KOPT-K1 (cell line): ENCODE results near the gene SUSD3.
"Not testable (repeated sequence)": the region's sequence is repeated elsewhere in the genome, so short reads cannot be mapped to it uniquely, and the experiment has no call there.

Experiments used
- H3K27ac ChIP-seq: fragments of 200-600 bp; sonication (generic); 2 replicates; pipeline ENCODE4 v1.5.1; 2016; ENCODE audit warnings: antibody characterized with exemption, mild to moderate bottlenecking, low read depth, low read length; ENCODE audit not compliant: poor library complexity, severe bottlenecking
- H3K36me3 ChIP-seq: fragments of 200-600 bp; sonication (generic); 2 replicates; pipeline ENCODE4 v1.5.1; 2017; ENCODE audit warnings: antibody characterized with exemption, mild to moderate bottlenecking, low read length, moderate library complexity; ENCODE audit not compliant: insufficient read depth
- H3K9me3 ChIP-seq: fragments of 200-600 bp; sonication (generic); 2 replicates; pipeline ENCODE4 v1.5.1; 2017; ENCODE audit warnings: antibody characterized with exemption, low read length, mild to moderate bottlenecking; ENCODE audit not compliant: insufficient read depth, poor library complexity, severe bottlenecking

SUSD3 gene

DNA sequence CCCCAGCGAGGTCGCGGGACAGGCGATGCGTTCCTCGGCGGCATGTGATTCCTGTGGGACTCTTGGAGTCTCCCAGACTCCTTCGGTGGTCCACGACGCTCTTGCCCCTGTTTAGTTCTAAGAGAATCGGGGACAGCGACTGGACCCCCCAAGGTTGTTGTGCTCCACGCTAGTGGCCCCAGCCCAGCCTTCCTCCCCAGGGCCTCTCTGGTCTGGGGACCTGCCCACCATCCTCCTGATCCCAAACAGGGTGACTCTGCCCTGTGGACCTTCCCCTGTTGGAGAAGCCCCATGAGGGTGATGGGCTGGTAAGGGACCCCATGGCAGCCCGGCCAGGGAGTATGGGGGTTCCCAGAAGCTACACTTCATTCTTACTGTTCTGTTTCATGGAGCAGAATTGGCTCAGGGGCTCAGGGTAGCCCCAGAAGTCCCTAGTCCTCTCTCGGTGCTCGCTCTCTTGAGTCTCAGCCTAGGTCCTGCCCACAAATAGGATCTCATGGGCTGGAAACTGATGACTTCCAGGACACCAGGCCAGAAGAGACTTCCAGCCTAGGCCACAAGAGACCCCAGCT is 38.4 kb downstream of the SUSD3 start:
- Histone ChIP-seq H3K9me3 (no peaks in the 10 kb centered on the region), H3K36me3 (no peaks in the 10 kb centered on the region), H3K27ac (peak overlapping the region; percentile 66)

DNA sequence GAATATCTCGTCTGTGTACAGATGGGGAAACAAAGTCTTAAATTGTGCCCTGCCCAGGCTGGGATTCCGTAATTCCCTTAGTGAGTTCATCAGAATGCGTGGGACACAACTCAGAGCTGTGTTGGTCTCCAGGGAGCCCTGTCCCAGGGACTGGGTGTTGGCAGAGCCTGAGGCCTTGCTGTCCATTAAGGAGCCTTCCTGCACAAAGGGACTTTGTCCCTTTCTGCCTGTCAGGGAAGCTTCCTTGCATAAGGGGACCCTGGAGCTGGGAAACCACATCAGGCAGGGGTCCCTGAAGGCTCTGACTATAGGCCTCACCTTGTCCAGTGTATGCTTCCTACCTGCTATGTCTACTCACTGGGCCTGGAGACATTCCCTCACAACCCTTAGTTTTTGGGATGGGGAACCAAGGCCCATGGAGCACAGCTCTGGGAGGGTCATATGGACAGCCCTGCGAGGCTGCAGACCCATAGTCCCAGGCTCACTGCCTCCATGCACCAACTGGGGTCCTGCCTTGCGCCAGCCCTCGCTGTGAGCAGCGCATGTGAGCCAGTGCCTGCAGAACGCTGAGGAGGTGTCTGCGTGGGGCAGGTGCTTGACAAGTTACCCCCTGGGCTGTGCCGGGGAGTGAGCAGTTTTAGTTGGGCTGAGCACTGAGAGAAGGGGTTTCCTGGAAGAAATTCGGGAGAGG is 39.2 kb downstream of the SUSD3 start:
- no peaks in the 10 kb centered on the region for H3K36me3 ChIP-seq
- H3K27ac ChIP-seq = peak overlapping the region; percentile 66
- no peaks in the 10 kb centered on the region for H3K9me3 ChIP-seq

DNA sequence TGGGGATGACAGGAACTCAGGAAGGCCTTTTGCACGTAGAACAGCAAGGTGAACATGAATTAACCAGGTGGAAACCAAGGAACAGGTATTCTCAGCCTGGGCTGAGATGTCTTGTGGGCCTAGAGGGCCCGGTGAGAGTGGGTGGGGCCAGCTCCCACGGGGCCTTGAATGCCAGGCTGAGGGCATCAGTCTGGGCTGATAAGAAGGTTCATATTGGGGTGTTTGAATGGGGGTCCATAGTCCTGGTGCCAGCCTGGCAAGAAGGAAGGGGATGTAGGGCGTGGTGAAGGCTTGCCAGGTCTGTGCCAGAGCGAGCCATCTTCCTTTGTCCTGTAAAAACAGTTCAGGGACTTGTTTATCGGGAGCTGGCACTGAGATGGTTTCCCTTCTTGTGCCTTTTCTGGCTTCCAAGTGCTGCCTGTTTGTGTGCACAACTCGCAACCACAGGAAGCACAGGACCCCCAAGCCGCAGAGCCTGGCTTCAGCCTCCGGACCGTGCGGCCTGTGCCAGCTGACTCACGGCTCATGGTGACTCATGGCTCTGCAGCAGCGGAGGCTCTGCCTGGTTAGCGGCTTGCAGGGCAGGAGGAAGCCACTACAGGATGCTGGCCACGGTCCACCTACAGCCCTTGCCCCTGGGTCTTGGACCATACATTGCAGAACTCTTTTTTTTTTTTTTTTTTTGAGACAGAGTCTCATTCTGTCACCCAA is 39.9 kb downstream of the SUSD3 start:
- Histone ChIP-seq H3K27ac (peak overlapping the region; percentile 21), H3K9me3 (peaks cover 5% of the 10 kb centered on the region)

DNA sequence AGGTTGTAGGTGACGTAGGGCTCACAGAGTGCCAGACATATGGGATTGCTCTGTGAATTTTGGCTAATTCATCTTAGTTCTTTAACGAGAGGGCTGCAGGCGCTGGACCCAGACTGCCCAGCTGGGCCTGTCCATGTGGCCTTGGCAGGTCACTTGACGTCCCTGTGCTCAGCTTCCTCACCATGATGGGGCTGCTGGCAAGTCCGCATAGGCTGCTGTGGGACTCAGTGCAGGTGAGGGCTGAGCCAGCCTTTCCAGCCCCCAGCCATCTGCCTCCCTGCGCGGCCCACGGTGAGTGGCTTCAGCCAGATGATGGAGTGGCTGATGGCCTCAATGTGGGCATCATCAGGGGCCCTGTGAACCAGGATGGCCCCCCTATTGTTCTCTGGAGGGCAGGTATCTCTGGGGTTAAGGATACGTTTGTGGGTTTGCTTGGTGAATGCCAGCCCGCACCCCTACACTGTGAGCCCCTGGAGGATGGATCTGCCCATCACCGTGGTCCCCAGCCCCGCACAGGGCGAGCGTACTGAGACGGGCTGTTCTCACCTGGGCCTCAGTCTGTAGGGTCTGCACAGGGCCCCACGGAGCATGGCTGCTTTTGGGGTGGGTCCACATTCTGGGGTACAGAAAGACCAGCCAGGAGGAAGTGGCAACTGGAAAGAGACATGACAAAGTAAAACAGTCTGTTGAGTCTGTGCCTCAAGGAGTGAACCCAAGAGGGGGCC is 41.2 kb downstream of the SUSD3 start:
- Histone ChIP-seq H3K36me3 (no peaks in the 10 kb centered on the region), H3K9me3 (peaks cover 16% of the 10 kb centered on the region), H3K27ac (no peak overlapping the region)

More for the DNA sequence above, 39.9 kb downstream of the SUSD3 start:
- no peaks in the 10 kb centered on the region for H3K36me3 ChIP-seq

DNA sequence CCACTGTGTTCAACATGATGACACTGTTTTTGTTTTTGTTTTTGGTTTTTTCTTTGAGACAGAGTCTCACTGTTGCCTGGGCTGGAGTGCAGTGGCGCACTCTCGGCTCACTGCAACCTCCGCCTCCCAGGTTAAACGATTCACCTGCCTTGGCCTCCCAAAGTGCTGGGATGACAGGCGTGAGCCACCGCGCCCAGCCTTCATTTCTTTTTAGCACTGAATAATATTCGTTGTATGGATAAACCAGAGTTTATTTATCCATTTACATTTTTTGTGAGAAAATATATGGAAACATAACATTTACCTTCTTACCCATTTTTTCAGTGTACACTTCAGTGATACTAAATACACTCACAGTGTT is 41.8 kb downstream of the SUSD3 start:
- peaks cover 16% of the 10 kb centered on the region for H3K9me3 ChIP-seq
- H3K36me3 ChIP-seq = no peaks in the 10 kb centered on the region
- H3K27ac ChIP-seq = no peak overlapping the region

DNA sequence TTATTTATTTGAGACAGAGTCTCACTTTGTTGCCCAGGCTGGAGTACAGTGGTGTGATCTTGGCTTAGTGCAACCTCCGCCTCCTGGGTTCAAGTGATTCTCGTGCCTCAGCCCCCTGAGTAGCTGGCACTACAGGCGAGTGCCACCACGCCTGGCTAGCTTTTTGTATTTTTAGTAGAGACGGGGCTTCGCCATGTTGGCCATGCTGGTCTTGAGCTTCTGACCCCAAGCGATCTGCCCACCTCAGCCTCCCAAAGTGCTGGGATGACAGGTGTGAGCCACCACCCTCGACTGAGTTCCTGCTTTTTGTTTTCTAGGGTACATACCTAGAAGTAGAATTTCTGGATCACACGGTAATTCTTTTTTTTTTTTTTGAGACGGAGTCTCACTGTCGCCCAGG is 42.6 kb downstream of the SUSD3 start:
- not testable (repeated sequence) for H3K27ac ChIP-seq, H3K36me3 ChIP-seq
- H3K9me3 ChIP-seq = peaks cover 16% of the 10 kb centered on the region

DNA sequence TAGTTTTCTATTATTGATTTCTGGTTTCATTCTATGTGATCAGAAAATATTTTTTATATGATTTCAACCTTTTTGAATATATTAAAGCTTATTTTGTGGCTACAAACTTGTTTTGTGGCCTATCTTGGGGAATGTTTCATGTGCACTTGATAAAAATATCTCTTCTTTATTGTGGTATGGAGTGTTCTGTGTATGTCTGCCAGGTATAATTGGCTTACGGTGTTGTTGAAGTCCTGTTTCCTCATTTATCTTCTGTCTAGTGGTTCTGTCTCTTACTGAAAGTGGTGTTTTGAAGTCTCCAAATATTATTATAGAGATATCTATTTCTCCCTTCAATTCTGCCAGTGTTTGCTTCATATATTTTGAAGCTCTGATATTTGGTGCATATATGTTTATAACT is 47.1 kb downstream of the SUSD3 start:
- peaks cover 16% of the 10 kb centered on the region for H3K9me3 ChIP-seq
- H3K36me3 ChIP-seq = peaks cover 4% of the 10 kb centered on the region; the same call in 1 of the 2 replicates
- H3K27ac ChIP-seq = no peak overlapping the region

DNA sequence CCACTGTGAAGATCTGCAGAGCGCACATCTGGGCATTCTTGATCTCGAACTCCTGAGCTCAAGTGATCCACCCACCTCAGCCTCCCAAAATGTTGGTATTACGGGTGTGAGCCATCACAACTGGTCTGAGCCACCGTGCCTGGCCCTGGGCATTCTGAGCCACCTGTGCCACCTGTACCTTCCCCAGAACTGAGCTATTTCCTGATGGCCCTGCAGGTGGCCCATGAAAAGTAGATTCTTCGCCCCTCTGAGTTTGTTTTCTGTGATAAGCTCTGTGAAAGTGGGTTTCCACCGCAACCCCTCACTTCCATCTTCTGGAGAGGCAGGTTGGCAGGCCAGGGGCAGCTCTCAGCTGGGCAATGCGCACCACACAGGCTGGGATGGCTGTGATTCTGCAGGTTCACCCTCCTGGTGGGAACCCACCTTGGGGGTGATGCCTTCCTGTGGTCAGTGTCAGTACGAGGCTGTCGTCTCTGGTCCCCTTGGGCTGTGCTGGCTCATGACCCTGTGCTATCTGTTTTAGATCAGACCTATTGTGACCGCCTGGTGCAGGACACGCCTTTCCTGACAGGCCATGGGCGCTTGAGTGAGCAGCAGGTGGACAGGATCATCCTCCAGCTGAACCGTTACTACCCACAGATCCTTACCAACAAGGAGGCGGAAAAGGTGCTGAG is 48.8 kb downstream of the SUSD3 start:
- H3K27ac ChIP-seq = no peak overlapping the region
- H3K36me3 ChIP-seq = peaks cover 4% of the 10 kb centered on the region; the same call in 1 of the 2 replicates
- peaks cover 16% of the 10 kb centered on the region for H3K9me3 ChIP-seq

DNA sequence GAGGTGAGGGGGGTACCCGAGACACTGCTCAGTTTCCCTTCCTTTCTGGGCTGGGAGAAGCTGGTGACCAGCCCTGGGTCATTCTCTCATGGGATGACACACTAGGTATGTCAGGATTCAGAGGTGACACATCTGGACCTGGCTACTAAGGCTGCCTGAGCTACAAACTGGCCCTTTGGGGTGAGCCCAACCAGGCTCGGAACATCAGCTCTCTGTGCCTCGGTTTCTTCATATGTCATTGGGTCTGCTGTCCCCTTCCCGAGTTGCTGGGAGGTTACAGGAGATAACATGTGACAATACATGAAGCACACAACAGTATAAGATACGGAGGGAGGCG is 49.3 kb downstream of the SUSD3 start:
- Histone ChIP-seq H3K9me3 (peaks cover 16% of the 10 kb centered on the region), H3K27ac (no peak overlapping the region), H3K36me3 (peaks cover 4% of the 10 kb centered on the region; the same call in 1 of the 2 replicates)

DNA sequence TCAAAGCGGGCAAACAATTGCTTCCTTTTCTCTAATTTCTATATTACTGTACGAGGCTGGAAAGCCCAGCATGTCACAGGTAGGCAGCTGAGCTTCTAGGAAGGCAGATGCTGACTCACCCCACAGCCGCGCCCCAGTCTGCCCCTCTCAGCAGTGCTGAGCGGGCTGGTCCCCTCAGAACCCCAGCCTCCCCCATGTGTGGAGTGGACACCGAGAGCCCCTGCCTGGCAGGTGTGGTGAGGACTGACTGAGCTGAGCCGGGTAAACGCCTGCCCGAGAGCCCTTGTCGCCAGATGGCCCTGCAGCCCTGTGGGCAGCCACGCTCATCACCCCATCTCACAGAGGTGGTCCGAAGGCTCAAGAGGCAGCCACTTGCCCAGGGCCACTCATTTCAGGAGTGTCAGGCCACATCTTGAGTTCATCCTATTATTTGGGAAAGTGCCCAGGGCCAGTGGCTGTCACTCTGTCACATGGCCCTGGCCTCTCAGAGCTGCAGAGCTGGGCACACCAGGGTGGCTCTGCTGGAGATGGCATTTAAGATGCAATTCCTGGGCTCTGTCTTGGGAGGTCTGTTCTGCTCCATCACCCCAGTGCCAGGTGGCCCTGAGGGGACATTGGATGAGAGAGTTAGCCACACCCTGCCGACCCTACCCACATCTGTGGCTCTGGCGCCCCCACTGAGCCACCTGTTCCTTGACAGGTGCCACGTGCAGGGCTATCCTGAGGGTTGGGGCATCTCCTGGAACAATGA is 50.0 kb downstream of the SUSD3 start:
- H3K27ac ChIP-seq = no peak overlapping the region
- peaks cover 4% of the 10 kb centered on the region; the same call in 1 of the 2 replicates for H3K36me3 ChIP-seq

DNA sequence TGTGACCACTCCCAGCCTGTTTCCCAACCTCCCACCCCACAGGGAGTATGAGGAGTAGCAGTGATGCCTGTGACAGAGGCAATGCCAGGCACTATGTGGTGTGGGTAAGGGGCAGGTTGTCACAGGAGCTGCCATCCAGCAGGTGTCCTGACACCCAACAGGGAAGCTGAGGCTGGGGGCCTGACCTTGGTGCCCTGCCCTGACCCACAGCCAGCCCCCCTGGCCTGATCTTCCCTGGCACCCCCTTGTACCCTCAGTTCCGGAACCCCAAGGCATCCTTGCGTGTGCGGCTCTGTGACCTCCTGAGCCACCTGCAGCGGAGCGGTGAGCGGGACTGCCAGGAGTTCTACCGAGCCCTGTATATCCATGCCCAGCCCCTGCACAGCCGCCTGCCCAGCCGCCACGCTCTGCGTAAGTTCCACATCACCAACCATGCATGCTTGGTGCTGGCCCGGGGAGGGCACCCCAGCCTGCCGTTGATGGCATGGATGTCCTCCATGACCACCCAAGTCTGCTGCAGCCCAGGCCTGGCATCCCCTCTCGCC is 51.9 kb downstream of the SUSD3 start:
- H3K9me3 ChIP-seq = no peaks in the 10 kb centered on the region
- H3K36me3 ChIP-seq = peaks cover 4% of the 10 kb centered on the region; the same call in 1 of the 2 replicates
- no peak overlapping the region for H3K27ac ChIP-seq

More for the DNA sequence above, 50.0 kb downstream of the SUSD3 start:
- peaks cover 10% of the 10 kb centered on the region for H3K9me3 ChIP-seq

DNA sequence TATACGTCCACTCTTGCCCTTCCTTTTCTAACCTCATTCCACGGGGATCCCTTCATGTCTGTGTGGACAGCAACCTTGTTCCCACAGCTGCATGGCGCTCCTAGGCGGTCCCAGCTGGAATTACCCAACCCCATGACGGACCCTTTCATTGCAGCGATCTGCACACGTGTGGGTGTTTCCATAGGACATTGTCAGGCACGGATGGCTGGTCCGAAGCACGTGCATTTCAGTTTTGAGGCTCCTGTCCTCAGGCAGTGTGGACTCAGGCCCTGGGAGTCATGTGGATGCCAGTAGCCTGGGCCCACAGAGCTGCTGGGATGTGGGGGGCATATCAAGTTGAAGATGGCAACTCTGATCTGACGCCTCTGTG is 52.5 kb downstream of the SUSD3 start:
- Histone ChIP-seq H3K36me3 (peaks cover 4% of the 10 kb centered on the region; the same call in 1 of the 2 replicates), H3K27ac (no peak overlapping the region), H3K9me3 (no peaks in the 10 kb centered on the region)

DNA sequence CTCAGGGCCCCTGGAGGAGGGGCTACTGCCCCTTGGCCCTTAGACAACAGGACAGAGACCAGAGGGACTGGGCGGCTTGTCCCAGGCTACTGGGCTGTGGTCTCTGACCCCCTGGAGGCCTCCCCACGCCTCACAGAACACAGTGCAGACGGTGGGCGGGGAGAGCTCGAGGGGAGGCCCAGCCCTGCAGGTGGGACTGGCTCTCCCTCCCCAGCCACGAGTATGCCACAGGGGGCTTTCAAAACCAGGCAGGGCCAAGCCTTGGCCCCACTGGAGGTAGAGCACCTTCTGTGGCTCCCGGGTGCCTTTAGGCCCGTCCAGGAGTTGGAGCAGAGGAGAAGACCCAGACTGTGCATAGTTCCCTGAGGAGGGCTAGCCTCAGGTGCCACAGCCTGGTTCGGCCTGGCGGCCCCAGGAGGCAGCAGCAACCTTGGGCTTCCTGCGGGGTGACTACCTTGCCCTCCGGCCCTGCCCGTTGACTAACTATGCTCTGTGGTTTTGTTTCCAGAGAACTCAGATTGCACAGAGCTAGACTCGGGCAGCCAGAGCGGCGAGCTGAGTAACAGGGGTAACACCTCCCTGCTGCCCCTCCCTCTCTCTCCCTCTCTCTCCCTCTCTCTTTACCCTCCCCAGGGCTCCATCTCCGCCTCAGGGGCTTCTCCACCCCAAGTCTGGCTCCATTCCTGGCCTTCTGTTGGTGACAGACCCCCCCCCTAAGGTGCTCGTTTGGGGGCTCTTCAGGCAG is 53.0 kb downstream of the SUSD3 start:
- Histone ChIP-seq H3K27ac (no peak overlapping the region), H3K36me3 (peaks cover 4% of the 10 kb centered on the region; the same call in 1 of the 2 replicates)

More for the DNA sequence above, 53.0 kb downstream of the SUSD3 start:
- no peaks in the 10 kb centered on the region for H3K9me3 ChIP-seq
